Duodenal mucosa (tissue), 2 donors: ENCODE data around the gene ELK1.

Experiments used
- H3K27ac ChIP-seq: one replicate; pipeline ENCODE4 v1.7.0; 2013; ENCODE audit warnings: low read depth, low read length
- H3K27me3 ChIP-seq, 2 donors: one replicate each; pipeline ENCODE4 v1.7.0; 2013; ENCODE audit warnings: low read length in 2 of 2, control low read depth in 1 of 2; ENCODE audit not compliant: insufficient read depth in 2 of 2, control insufficient read depth in 1 of 2
- H3K36me3 ChIP-seq, 2 donors: one replicate each; pipeline ENCODE4 v1.7.0; 2013; ENCODE audit warnings: low read length in 2 of 2, control low read depth in 1 of 2; ENCODE audit not compliant: insufficient read depth in 2 of 2, control insufficient read depth in 1 of 2
- H3K4me1 ChIP-seq, 2 donors: one replicate each; pipeline ENCODE4 v1.7.0; 2013; ENCODE audit warnings: low read length in 2 of 2, control low read depth in 1 of 2; ENCODE audit not compliant: insufficient read depth in 2 of 2, control insufficient read depth in 1 of 2
- H3K4me3 ChIP-seq, 2 donors: one replicate each; pipeline ENCODE4 v1.7.0; 2013; ENCODE audit warnings: low read length in 2 of 2, low read depth in 1 of 2
- H3K9ac ChIP-seq, 2 donors: one replicate each; pipeline ENCODE4 v1.7.0; 2013; ENCODE audit warnings: low read length in 2 of 2, low read depth in 1 of 2
- H3K9me3 ChIP-seq, 2 donors: one replicate each; pipeline ENCODE4 v1.7.0; 2013; ENCODE audit warnings: low read length in 2 of 2, control low read depth in 1 of 2; ENCODE audit not compliant: control insufficient read depth in 1 of 2

Gene ELK1

GRCh38 chrX:47596256-47596655 lies 54.1 kb downstream of the ELK1 start:
- no peak overlapping the region for H3K27ac ChIP-seq
- no peaks in the 10 kb centered on the region for H3K27me3 ChIP-seq

GRCh38 chrX:47595716-47596251 lies 54.6 kb downstream of the ELK1 start:
- Histone ChIP-seq H3K9me3 (no peaks in the 10 kb centered on the region), H3K4me1 (no peaks in the 10 kb centered on the region), H3K9ac (no peak overlapping the region), H3K36me3 (no peaks in the 10 kb centered on the region), H3K27ac (no peak overlapping the region), H3K27me3 (no peaks in the 10 kb centered on the region), H3K4me3 (no peak overlapping the region)

More at GRCh38 chrX:47596256-47596655, 54.1 kb downstream of the ELK1 start:
- no peaks in the 10 kb centered on the region for H3K36me3 ChIP-seq
- no peaks in the 10 kb centered on the region for H3K4me1 ChIP-seq
- H3K9me3 ChIP-seq = no peaks in the 10 kb centered on the region
- no peak overlapping the region for H3K4me3 ChIP-seq
- H3K9ac ChIP-seq = no peak overlapping the region

- H3K9ac ChIP-seq = no peak overlapping the region
- no peak overlapping the region for H3K27ac ChIP-seq
- no peaks in the 10 kb centered on the region for H3K4me1 ChIP-seq
- H3K36me3 ChIP-seq = no peaks in the 10 kb centered on the region
- H3K27me3 ChIP-seq = no peaks in the 10 kb centered on the region
- H3K9me3 ChIP-seq = no peaks in the 10 kb centered on the region
- H3K4me3 ChIP-seq = no peak overlapping the region
Measured at GRCh38 chrX:47593522-47593921, 56.8 kb downstream of the ELK1 start.

DNA sequence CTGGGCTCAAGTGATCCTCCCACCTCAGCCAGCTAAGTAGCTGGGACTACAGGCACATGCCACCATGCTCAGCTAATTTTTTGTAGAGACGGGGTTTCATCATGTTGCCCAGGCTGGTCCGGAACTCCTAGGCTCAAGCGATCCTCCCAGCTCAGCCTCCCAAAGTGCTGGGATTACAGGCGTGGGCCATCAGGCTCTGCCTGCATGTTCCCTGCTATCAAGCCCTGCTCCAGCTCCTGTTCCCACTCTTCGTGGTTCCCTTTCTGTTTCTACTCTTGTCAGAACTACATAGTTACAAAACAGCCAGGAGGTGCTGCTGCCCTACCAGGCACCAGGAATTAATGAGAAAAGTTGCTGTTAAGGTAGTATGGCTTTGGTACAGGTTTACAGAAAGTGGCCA lies 59.4 kb downstream of the ELK1 start:
- Histone ChIP-seq H3K4me1 (no peaks in the 10 kb centered on the region), H3K4me3 (no peak overlapping the region), H3K27me3 (no peaks in the 10 kb centered on the region), H3K9me3 (no peaks in the 10 kb centered on the region), H3K27ac (no peak overlapping the region), H3K9ac (no peak overlapping the region), H3K36me3 (no peaks in the 10 kb centered on the region)

GRCh38 chrX:47587906-47588735 lies 62.2 kb downstream of the ELK1 start:
- Histone ChIP-seq H3K27ac (no peak overlapping the region), H3K9ac (no peak overlapping the region), H3K27me3 (no peaks in the 10 kb centered on the region), H3K9me3 (no peaks in the 10 kb centered on the region), H3K36me3 (no peaks in the 10 kb centered on the region), H3K4me1 (no peaks in the 10 kb centered on the region), H3K4me3 (no peak overlapping the region)

GRCh38 chrX:47587091-47587891 lies 63.1 kb downstream of the ELK1 start:
- no peaks in the 10 kb centered on the region for H3K27me3 ChIP-seq
- H3K4me1 ChIP-seq = no peaks in the 10 kb centered on the region
- H3K27ac ChIP-seq = no peak overlapping the region
- no peak overlapping the region for H3K4me3 ChIP-seq
- H3K9me3 ChIP-seq = no peaks in the 10 kb centered on the region
- H3K36me3 ChIP-seq = no peaks in the 10 kb centered on the region
- H3K9ac ChIP-seq = no peak overlapping the region

DNA sequence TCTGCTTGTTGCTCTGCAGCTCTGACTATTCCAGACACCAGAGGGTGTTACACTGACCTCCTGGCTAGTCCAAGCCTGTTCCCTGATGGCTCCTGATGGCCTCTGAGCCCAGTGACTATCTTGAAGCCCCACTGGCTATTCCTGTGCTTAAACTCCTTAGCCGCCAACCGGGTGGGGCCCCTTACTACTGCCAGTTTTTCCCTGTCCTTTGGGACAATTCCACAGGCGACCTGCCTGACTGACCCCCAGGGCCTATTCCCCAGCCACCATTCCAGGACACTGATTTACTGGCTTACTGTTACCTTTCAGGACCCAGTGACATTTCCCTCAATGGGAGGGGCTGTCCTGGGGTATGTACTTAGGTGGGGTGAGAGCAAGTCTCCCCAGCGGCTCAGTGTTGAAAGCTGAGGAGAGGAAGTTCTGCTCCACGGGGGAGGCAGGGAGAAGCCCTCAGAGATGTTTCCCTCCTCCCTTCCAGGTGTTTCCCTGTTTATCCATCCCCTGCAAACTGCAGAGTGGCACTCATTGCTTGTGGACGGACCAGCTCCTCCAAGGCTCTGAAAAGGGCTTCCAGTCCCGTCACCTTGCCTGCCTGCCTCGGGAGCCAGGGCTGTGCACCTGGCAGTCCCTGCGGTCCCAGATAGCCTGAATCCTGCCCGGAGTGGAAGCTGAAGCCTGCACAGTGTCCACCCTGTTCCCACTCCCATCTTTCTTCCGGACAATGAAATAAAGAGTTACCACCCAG lies 64.1 kb downstream of the ELK1 start:
- Histone ChIP-seq H3K27me3 (no peaks in the 10 kb centered on the region), H3K4me3 (no peak overlapping the region), H3K4me1 (no peaks in the 10 kb centered on the region), H3K36me3 (no peaks in the 10 kb centered on the region), H3K9me3 (no peaks in the 10 kb centered on the region), H3K9ac (no peak overlapping the region), H3K27ac (no peak overlapping the region)
